Lower leg skin (tissue), 3 donors: Measurements from ENCODE around the gene ISM1.

Experiments used
- CTCF ChIP-seq, 3 donors: fragments of 450-650 bp; IDR thresholded peaks; one replicate each; pipeline ENCODE4 v1.5.1; 2016; ENCODE audit warnings: antibody characterized with exemption in 3 of 3, mild to moderate bottlenecking in 3 of 3, moderate library complexity in 2 of 3
- POLR2A ChIP-seq, 2 donors: fragments of 450-650 bp; IDR thresholded peaks; one replicate each; pipeline ENCODE4 v1.6.1; 2016 to 2017; ENCODE audit warnings: antibody characterized with exemption in 2 of 2, mild to moderate bottlenecking in 1 of 2, moderate library complexity in 1 of 2

GRCh38 chr20:13277663-13278295, 56.7 kb downstream of the ISM1 start:
- TF ChIP-seq POLR2A (IDR thresholded peaks at IDR 0.05) (no peak), CTCF (IDR thresholded peaks at IDR 0.05) (no peak)
